A549 (cell line): ENCODE results near the gene ENO2. TPM values are rescaled to one million over a fixed set of nuclear protein-coding genes. Genes with fewer than 3 reads are reported as not detected.

Experiments used
- BCL3 ChIP-seq: fragments of >200 bp; sonication (Bioruptor Twin); formaldehyde crosslinking; IDR thresholded peaks from 3 replicates; pipeline ENCODE4 v1.6.1; 2016
- CEBPB ChIP-seq, 2 experiments: fragments of >200 bp in 1 of 2; sonication (Bioruptor Twin) in 1 of 2; formaldehyde crosslinking in 1 of 2; IDR thresholded peaks; 2 replicates each; pipeline ENCODE4 v1.6.1; 2012 to 2016
- CHD2 ChIP-seq: fragments of 150-350 bp; IDR thresholded peaks from 2 replicates; pipeline ENCODE4 v1.6.1; 2014; ENCODE audit warnings: low read length; ENCODE audit not compliant: partially characterized antibody
- CTCF ChIP-seq: fragments of >200 bp; sonication (Bioruptor Twin); formaldehyde crosslinking; IDR thresholded peaks from 3 replicates; pipeline ENCODE4 v1.5.1; 2016
- E2F6 ChIP-seq: IDR thresholded peaks from 2 replicates; pipeline ENCODE4 v1.6.1; 2012; ENCODE audit warnings: low read depth, borderline replicate concordance
- EHF ChIP-seq: fragments of 250-450 bp; sonication (Bioruptor Pico); IDR thresholded peaks from 2 replicates; pipeline ENCODE4 v1.5.0; 2020; ENCODE audit warnings: mild to moderate bottlenecking
- ELK1 ChIP-seq: fragments of 150-350 bp; IDR thresholded peaks from 2 replicates; pipeline ENCODE4 v1.6.1; 2014; ENCODE audit warnings: low read depth, mild to moderate bottlenecking, low read length
- ESRRA ChIP-seq: fragments of 150-350 bp; IDR thresholded peaks from 2 replicates; pipeline ENCODE4 v1.6.1; 2014; ENCODE audit warnings: mild to moderate bottlenecking, low read length, borderline replicate concordance
- FOXS1 ChIP-seq: fragments of 250-450 bp; sonication (Bioruptor Pico); IDR thresholded peaks from 2 replicates; pipeline ENCODE4 v1.5.0; 2020; ENCODE audit warnings: mild to moderate bottlenecking, moderate library complexity
- GATA3 ChIP-seq: IDR thresholded peaks from 2 replicates; pipeline ENCODE4 v1.6.1; 2012; ENCODE audit warnings: borderline replicate concordance
- HDAC2 ChIP-seq: fragments of 200-600 bp; sonication (generic); IDR thresholded peaks from 2 replicates; pipeline ENCODE4 v1.6.1; 2016
- HEYL ChIP-seq: fragments of 250-450 bp; sonication (Bioruptor Pico); IDR thresholded peaks from 2 replicates; pipeline ENCODE4 v1.8.0; 2021; ENCODE audit warnings: mild to moderate bottlenecking, moderate library complexity
- HOXA7 ChIP-seq: fragments of 250-450 bp; sonication (Bioruptor Pico); IDR thresholded peaks from 2 replicates; pipeline ENCODE4 v1.5.0; 2020; ENCODE audit warnings: mild to moderate bottlenecking, moderate library complexity
- HOXB13 ChIP-seq: fragments of 250-450 bp; sonication (Bioruptor Pico); IDR thresholded peaks from 2 replicates; pipeline ENCODE4 v1.5.0; 2020; ENCODE audit warnings: low read depth, mild to moderate bottlenecking, moderate library complexity
- KDM1A ChIP-seq: fragments of 200-600 bp; sonication (generic); IDR thresholded peaks from 2 replicates; pipeline ENCODE4 v1.6.1; 2016; ENCODE audit warnings: low read depth, mild to moderate bottlenecking
- MAFK ChIP-seq: fragments of 450-650 bp; IDR thresholded peaks from 2 replicates; pipeline ENCODE4 v1.6.1; 2014; ENCODE audit not compliant: partially characterized antibody
- MYC ChIP-seq: IDR thresholded peaks from 2 replicates; pipeline ENCODE4 v1.6.1; 2012; ENCODE audit warnings: mild to moderate bottlenecking, inconsistent platforms, low read length, improper control_type of control experiment, borderline replicate concordance
- NFE2L2 ChIP-seq: fragments of 150-350 bp; conservative IDR thresholded peaks from 2 replicates; pipeline ENCODE4 v1.6.1; 2014; ENCODE audit warnings: low read length
- NR3C1 ChIP-seq: fragments of >200 bp; sonication (Bioruptor Twin); formaldehyde crosslinking; IDR thresholded peaks from 3 replicates; pipeline ENCODE4 v1.6.1; 2017
- PBX3 ChIP-seq: IDR thresholded peaks from 2 replicates; pipeline ENCODE4 v1.6.1; 2012
- POLR2AphosphoS2 ChIP-seq: conservative IDR thresholded peaks from 2 replicates; pipeline ENCODE4 v1.6.1; 2012; ENCODE audit warnings: low read length, improper control_type of control experiment, inconsistent platforms
- RAD21 ChIP-seq, 2 experiments: fragments of >200 bp in 1 of 2; sonication (Bioruptor Twin) in 1 of 2; formaldehyde crosslinking in 1 of 2; IDR thresholded peaks in 1 of 2; conservative IDR thresholded peaks in 1 of 2; 2 replicates in 1 of 2; 3 replicates in 1 of 2; pipeline ENCODE4 v1.6.1; 2012 to 2018; ENCODE audit warnings: inconsistent platforms in 1 of 2
- RARB ChIP-seq: fragments of 250-450 bp; sonication (Bioruptor Pico); IDR thresholded peaks from 2 replicates; pipeline ENCODE4 v1.8.0; 2021; ENCODE audit warnings: mild to moderate bottlenecking, moderate library complexity
- RCOR1 ChIP-seq: fragments of 150-350 bp; IDR thresholded peaks from 2 replicates; pipeline ENCODE4 v1.6.1; 2014; ENCODE audit warnings: antibody characterized with exemption, low read length, low read depth
- RFX5 ChIP-seq: fragments of 450-650 bp; IDR thresholded peaks from 2 replicates; pipeline ENCODE4 v1.7.1; 2014; ENCODE audit warnings: antibody characterized with exemption, mild to moderate bottlenecking, moderate library complexity
- RNF2 ChIP-seq: fragments of 200-600 bp; sonication (generic); IDR thresholded peaks from 2 replicates; pipeline ENCODE4 v1.6.1; 2016; ENCODE audit warnings: low read depth, mild to moderate bottlenecking, antibody characterized with exemption, moderate library complexity, borderline replicate concordance
- SMC3 ChIP-seq: fragments of >200 bp; sonication (Bioruptor Twin); formaldehyde crosslinking; IDR thresholded peaks from 3 replicates; pipeline ENCODE4 v1.6.1; 2018; ENCODE audit warnings: inconsistent platforms
- TFCP2L1 ChIP-seq: fragments of 250-450 bp; sonication (Bioruptor Pico); IDR thresholded peaks from 2 replicates; pipeline ENCODE4 v1.5.0; 2021; ENCODE audit warnings: mild to moderate bottlenecking
- ZC3H11A ChIP-seq: fragments of 450-650 bp; IDR thresholded peaks from 2 replicates; pipeline ENCODE4 v1.6.1; 2014; ENCODE audit warnings: antibody characterized with exemption, mild to moderate bottlenecking
- ZSCAN20 ChIP-seq: fragments of 250-450 bp; sonication (Bioruptor Pico); IDR thresholded peaks from 2 replicates; pipeline ENCODE4 v1.8.0; 2022; ENCODE audit warnings: mild to moderate bottlenecking, moderate library complexity
- polyA plus RNA-seq, 4 experiments: library from polyadenylated mRNA; depleted of rRNA in 3 of 4; stranded (reverse); fragments of >200 nt; fragmentation: RNase III in 1 of 4; extraction: RNeasy Plus Mini Kit Qiagen cat#74134 plus additional on column Dnase treatment in 1 of 4; gene quantifications; 2 replicates in 3 of 4; 3 replicates in 1 of 4; pipeline ENCODE4 v1.2.3, GENCODE V29; 2011 to 2017
- TF ChIP-seq, protein P1 (sequence below): fragments of 450-650 bp; IDR thresholded peaks from 2 replicates; pipeline ENCODE4 v1.6.1; 2014; ENCODE audit warnings: antibody characterized with exemption
- TF ChIP-seq, protein P2 (sequence below): fragments of 250-450 bp; sonication (Bioruptor Pico); IDR thresholded peaks from 2 replicates; pipeline ENCODE4 v1.5.0; 2020; ENCODE audit warnings: low read depth, mild to moderate bottlenecking, moderate library complexity
- TF ChIP-seq, protein P3 (sequence below): IDR thresholded peaks from 2 replicates; pipeline ENCODE4 v1.6.1; 2012
- TF ChIP-seq, protein P4 (sequence below): fragments of >200 bp; sonication (Bioruptor Twin); formaldehyde crosslinking; IDR thresholded peaks from 2 replicates; pipeline ENCODE4 v1.6.1; 2016

The ENO2 gene
- polyA plus RNA-seq, 2 of the 4 experiments (the other 2 are of a cell fraction): 26.2 to 38.6 TPM

DNA sequence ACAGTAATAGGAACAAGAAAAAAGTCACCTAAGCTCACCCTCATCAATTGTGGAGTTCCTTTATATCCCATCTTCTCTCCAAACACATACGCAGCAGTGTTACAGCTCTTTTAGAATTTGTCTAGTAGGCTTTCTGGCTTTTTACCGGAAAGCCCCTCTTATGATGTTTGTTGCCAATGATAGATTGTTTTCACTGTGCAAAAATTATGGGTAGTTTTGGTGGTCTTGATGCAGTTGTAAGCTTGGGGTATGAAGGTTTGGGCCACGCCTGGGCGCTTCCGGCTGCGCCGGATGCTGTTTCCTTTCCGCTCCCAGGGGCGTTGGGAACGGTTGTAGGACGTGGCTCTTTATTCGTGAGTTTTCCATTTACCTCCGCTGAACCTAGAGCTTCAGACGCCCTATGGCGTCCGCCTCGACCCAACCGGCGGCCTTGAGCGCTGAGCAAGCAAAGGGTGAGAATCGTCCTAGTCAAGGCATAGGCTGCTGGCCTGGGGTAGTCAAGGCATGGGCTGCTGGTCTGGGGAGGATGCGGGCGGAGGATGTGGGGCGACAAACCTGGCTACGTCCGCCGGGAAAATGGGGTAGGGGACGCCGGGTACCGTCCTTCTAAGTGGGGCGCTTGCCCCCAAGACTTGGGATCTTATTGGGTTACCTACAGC lies 29.5 kb downstream of the ENO2 start, which contains the start of the genes C12orf57 and RNU7-1 (continued):
- TF ChIP-seq, protein P1, sequence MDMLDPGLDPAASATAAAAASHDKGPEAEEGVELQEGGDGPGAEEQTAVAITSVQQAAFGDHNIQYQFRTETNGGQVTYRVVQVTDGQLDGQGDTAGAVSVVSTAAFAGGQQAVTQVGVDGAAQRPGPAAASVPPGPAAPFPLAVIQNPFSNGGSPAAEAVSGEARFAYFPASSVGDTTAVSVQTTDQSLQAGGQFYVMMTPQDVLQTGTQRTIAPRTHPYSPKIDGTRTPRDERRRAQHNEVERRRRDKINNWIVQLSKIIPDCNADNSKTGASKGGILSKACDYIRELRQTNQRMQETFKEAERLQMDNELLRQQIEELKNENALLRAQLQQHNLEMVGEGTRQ: no peak
- TF ChIP-seq RCOR1 (no peak), HDAC2 (no peak), CTCF (no peak), FOXS1 (CRISPR knock-in tag) (peak; percentile 91), PBX3 (peak; percentile 87), RNF2 (no peak), TFCP2L1 (peak; percentile 100), HOXA7 (CRISPR knock-in tag) (peak; percentile 100), CHD2 (no peak), EHF (peak; percentile 95), E2F6 (no peak; the same call in 1 of the 2 replicates), NR3C1 (no peak), POLR2AphosphoS2 (peak; percentile 56), ZC3H11A (no peak), ELK1 (no peak), GATA3 (peak; percentile 82; the same call in 1 of the 2 replicates), HOXB13 (CRISPR knock-in tag) (peak; percentile 19; the same call in 1 of the 2 replicates), NFE2L2 (0 out of 2 replicates have a peak, but pooled peaks have one; percentile 2), ESRRA (0 out of 2 replicates have a peak, but pooled peaks have one; percentile 36), RARB (CRISPR knock-in tag) (peak; percentile 100), KDM1A (no peak), HEYL (CRISPR knock-in tag) (no peak; the same call in 1 of the 2 replicates), BCL3 (peak; percentile 100), SMC3 (no peak), RAD21 (conservative IDR thresholded peaks at IDR 0.05 in 1 of 2, IDR thresholded peaks at IDR 0.05 in 1 of 2) (peak in 1 of 2 experiments; percentile 11; a peak in 1 of 5 replicates), RFX5 (no peak; the same call in 1 of the 2 replicates), MYC (no peak), CEBPB (IDR thresholded peaks at IDR 0.05) (peak in 1 of 2 experiments; percentile 67; a peak in 1 of 4 replicates), MAFK (peak; percentile 88), ZSCAN20 (CRISPR knock-in tag) (no peak)
- TF ChIP-seq, protein P2, sequence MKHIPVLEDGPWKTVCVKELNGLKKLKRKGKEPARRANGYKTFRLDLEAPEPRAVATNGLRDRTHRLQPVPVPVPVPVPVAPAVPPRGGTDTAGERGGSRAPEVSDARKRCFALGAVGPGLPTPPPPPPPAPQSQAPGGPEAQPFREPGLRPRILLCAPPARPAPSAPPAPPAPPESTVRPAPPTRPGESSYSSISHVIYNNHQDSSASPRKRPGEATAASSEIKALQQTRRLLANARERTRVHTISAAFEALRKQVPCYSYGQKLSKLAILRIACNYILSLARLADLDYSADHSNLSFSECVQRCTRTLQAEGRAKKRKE (CRISPR knock-in tag): peak; percentile 92
- TF ChIP-seq, protein P3, sequence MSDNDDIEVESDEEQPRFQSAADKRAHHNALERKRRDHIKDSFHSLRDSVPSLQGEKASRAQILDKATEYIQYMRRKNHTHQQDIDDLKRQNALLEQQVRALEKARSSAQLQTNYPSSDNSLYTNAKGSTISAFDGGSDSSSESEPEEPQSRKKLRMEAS: peak; percentile 55
- TF ChIP-seq, protein P4, sequence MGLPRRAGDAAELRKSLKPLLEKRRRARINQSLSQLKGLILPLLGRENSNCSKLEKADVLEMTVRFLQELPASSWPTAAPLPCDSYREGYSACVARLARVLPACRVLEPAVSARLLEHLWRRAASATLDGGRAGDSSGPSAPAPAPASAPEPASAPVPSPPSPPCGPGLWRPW: no peak
- TF ChIP-seq, all 56 proteins: peak for 30
